CD4-positive, alpha-beta T cell treated with Interleukin-1 beta for 1 hour (primary cell): ENCODE data around the gene CAMTA2.

Experiments
- DNase-seq, 2 donors: peaks; one replicate each; pipeline ENCODE4 v3.0.0-alpha.2; 2020 to 2022

The CAMTA2 gene

DNA sequence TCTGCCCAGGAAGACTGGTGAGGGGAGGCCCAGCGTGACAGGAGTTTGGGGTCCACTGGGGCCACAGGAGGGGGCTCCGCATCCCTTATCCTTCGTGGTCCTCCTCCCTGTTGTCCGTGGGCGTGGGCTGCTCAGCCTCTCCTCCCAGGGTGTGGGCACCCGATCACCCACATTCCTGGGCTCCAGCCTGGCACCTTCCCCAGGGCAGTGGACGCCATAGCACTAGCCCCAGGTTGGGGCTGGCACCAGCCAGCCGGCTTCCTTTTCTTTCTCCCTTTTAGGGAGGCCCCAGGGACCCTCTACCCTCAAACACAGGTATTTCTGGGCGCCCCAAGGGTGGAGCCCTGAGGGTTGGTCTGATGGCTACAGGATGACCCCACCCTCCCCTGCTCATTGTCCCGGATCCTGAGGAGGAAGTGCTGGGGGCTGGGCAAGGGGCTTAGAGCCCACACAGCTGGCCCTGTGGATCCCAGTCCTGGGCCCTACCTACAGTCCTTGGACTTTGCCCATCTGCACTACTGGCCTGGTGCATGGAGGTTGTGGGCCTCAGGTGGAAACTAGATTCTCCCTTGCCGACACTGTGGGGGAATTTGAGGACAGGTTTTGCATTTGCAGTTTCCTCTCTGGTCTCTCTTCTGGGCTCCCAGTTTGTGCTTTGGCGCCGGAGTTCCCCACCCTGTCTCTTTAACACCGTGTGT is 11.4 kb upstream of the CAMTA2 start:
- no peak for DNase-seq

DNA sequence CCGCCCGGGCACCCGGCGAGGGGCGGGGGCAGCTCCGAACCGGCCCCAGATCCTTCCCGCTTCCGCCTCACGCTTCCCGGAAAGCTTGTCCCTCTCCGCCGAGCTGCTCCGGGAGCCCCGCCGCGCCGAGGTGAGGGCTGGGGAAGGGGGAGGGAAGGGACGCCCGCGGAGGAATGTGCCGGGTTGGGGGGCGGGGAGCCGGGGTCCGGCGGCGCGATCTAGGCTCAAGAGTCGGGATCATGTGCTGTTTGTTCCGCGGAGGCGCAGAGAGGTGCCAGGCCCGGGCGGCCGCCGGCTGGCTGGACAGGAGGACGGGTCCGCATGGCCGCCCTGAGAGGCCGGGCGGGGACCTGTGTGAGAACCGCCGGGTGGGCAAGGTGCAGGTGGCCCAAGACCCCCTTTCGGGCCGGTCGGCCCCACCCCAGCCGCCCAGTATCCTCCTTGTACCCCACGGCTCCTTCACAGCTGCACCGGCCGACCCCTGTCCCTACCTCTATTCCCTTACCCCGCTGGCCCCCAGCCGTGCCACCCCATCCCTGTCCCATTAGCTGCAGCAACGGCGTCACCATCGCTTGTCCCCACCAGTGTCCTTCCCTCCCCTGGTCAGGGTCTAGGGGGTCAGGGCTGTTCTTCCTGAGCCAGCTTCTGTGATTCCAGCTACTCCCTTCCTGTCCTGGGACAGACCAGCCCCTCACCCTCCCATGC is 10.7 kb upstream of the CAMTA2 start:
- DNase-seq, result no peak

DNA sequence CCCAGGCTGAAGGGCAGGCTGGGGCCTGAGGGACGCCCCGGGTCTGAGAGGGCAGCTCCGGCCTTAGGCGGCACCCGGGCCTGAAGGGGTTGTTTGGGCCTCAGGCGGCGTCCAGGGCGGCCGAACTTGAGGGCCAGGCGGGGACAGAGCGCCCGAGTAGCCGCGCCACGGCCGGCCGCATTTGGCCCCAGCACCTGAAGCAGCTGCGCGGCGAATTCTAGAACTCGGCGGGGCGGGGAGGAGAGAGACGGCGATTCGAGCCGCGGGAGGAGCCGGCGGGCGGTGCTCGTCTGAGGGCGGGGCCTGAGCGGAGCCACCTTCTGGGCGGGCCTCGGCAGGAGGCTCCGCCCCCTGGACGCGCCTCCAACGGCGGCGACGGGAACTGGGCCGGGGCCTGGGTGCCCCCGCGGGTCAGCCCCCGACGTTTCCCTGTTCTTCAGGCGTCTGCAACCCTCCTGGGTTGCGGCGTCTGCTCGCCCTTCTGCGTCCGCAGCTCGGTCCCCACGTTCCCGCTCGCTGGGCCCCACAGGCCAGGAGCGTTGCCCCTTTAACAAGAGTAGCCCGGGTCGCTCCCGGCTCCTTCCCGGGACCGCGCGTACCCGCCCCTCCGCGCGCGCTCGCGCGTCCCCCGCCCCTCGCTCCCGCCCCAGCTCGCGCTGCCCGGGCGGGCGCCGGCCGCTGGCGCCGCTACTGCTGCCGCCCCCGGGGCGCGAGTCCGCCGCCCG is 10.0 kb upstream of the CAMTA2 start, which contains the start of the genes INCA1 and KIF1C:
Gene INCA1, minus strand, starts transcription at position 221 of the 725 bp plus-strand sequence. CDS start 3,085 bp downstream, outside the sequence.
Gene KIF1C, plus strand, starts transcription at position 649 of the 725 bp plus-strand sequence. CDS start 2,297 bp downstream, outside the sequence.
- DNase-seq, result peak; percentile 90 to 91

DNA sequence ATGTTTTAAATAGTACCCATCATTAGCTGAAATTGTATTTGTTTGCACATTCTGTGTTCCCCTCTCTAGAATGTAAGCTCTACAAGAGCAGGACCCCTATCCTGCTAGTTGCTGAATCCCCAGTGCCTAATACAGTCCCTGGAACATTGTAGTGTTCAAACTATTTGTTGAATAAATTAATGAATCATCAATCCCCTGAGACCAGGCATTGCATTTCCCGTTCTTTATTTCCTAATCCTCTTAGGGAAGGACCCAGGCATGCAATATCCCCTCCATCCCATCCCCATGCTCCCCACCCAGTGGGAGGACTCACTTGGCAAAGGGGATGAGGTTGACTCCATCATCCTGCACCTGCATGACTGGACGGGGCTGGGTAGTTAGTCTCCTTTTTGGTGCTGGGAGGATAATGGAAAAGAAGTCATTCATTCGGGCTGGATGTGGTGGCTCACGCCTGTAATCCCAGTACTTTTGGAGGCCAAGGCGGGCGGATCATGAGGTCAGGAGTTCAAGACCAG is 6.7 kb upstream of the CAMTA2 start:
- no peak for DNase-seq

DNA sequence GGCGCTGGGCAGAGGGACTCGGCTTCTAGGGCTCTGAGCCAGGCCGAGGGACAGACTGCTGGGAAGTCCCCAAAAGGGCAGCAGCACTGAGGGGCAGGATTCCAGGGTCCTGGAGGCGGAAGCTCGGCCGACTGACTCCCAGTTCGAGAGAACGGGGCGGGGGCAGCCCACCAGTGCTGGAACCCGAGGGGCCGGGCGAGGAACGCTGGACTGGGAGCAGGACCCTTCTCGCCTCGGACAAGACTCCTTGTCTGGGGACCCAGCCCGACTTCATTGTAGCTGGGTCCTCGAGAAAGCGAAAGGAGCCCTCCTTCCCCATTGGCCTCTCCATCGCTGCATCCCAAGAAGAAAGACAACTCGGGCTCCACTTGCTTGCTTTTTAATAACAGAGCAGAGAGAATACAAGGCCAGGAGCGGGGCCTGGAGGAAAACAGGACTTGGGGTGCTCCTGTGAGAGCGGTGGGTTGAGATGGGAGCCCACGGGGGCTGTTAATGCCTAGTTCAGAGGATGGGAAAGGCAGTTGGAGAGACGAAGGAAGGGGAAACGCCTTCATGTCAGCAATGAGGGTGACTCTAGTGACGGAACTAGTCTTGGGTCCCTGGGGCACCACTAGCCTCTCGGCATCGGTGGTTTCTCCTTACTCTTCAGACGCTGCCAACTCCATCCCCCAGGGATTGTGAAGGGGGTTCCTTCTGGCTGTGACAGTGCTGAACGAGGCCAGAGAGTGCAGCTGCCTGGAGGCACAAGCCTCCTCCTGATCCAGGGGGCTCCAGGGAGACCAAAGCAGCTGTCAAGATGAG is 492 bp upstream of the CAMTA2 start:
- no peak for DNase-seq

DNA sequence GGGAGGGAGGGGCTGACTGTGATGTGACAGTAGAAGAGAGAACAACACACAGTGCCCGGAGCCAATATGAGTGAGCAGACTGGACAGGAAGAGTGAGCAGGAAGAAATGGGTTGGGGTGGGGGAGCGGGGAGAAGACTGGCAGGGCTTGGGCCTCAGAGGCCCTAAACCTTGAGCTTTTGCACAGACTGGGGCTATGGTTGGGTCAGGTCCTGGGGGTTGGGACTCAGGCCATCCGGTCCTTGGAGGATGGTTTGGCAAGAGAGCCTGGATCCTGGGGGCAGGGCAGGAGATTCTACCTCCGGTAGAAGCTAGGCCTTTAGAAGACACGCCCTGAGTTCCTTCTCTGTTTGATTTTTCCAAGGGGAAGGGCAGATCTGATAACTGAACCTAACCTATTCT is 1.1 kb downstream of the CAMTA2 start:
- DNase-seq, result no peak

DNA sequence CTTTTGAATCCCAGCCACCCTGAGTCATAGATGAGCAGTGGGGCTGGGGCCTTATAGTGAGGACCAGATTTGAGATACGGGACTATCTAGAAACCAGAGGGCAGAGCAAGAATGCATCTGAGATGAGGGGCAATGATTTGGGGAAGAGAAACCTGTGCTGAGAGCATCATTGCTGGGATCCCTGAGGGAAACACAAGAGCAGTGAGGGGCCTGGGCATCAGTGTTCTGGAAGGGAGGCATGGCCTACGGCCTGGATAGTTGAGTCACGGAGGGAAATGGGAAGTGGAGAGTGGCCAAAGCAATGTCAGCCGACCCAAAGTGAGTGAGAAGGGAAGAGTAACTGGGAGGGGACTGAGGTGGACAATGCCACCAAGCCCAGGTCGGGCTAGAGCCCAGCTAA is 5.2 kb downstream of the CAMTA2 start:
- no peak for DNase-seq

DNA sequence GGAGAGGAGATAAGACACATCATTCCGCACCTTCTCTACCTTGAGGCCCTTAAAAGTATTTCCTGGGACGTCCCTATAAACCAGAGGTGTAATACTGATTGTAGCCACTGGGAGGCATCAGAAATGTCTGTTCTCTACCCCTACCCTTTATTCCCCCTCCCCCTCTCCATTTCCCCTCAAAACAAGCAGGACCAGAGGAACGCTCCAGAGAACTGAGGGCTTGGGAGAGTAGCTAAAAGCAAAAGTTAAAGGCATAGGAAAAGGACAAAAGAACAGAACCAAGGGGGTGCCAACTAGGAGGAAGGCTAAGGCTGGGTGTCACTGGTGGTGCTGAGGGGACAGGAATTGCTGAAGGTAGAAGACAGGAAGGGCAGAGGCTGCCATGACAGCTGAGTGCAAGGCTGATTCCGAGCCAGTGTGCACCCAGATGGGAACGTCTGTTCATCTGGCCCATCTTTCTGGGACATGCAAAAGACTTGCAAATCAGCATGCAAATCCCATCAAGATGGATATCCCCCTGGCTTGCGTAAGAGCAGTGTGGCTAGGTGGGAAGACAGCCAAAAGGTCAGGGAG is 6.7 kb downstream of the CAMTA2 start:
- DNase-seq, result peak; percentile 29 to 77

DNA sequence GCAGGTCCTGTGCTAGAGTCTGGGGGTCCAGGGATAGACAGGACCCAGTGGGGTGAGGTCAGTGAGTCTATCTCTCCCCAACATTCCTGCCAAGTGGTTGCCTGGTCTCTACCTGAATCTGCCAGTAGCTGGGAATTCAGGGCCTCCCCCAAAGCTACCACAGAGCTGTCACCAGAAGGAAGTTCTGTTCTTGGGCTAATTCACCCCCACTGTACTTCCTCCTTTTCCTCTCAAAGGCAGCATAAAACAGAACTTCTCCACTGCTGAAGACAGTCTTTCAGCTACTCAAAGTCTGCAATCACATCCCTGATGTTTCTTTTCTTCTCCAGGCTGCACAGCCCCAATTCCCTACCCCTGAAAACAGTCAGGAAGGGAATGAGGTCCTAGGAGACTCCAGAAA is 8.7 kb downstream of the CAMTA2 start:
- no peak for DNase-seq

DNA sequence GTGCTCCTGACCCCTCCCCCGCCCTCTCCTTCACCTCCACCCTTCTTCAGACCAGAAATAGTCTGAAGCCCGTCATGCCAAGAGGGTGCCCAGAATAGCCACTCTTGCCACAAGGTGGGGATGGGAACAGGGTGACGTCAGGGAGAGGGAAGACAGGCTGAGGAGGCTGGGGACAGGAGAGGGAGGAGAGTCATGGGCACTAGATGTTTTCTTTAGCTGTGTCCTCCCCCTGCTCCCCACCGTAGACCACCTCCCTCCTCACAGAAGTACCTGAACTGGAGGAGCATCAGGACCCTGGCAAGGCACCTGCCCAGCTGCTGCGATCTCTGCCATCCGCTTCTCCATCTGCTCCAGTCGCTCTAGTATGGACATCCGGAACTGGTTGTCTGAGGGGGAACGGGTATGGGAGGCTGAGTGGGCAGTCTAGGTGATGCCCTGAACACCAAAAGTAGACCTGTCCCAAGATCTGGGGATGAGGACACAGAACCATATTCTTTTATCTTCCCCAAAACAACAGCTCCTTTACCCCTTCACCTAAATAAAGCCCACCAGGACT is 13.3 kb downstream of the CAMTA2 start:
- no peak for DNase-seq

DNA sequence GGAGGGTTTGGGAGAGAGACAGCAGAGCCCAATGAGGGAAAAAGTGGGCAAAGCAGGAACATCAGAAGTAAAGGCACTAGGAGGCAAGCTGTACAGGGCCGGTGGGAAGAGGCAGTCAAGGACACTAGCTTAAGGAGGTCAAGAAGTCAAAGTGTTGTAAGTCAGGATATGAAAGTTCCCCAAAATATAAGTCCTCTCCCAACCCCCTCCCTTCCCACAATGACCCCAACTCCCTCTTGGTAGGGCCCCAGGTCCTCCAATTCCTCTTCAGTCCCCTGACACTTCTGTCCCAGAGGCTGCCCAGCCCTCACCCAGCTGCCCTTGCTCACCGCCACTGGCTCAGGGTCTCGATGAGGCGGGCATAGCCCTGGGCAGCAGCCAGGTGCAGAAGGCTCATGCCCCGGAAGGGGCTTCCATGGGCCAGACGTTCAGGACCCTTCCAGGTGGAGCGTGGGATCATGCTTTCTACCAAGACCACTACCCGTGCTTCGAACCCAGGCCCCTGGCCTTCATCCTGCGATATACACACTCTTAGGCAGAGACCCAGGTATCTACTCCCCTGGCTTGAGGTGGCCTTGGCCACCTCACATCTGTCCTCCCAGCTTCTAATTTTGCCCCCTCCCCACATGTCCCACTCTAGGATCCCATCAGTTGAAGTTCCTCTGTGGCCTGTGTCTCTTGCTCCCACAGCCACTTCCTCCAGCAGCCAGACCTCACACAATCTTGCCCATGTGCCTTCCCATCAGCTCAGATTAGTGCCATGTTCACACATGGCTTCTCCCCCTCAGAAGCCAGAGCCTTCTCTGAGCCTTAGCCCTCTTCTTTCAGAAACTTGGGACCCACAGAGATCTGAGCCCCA is 14.0 kb downstream of the CAMTA2 start:
- DNase-seq, result no peak

DNA sequence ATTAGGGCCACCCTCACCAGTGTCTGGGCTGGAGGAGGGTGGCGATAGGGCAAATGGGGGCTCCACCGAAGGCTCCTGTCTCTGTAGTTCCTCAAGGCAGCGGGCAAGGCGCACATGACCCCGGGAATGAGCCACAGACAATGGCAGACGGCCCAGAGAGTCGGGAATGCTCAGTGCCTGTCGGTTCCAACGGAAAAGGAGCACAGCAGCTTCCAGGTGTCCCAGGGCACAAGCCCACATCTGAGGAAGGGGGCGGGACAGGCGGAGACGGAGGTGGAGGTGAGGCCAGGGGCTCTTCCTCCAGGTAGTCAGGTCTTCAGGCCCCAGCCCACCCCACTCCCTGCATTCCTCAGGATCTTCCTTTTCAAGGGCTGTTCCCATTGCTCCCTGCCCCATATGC is 14.7 kb downstream of the CAMTA2 start:
- no peak for DNase-seq

DNA sequence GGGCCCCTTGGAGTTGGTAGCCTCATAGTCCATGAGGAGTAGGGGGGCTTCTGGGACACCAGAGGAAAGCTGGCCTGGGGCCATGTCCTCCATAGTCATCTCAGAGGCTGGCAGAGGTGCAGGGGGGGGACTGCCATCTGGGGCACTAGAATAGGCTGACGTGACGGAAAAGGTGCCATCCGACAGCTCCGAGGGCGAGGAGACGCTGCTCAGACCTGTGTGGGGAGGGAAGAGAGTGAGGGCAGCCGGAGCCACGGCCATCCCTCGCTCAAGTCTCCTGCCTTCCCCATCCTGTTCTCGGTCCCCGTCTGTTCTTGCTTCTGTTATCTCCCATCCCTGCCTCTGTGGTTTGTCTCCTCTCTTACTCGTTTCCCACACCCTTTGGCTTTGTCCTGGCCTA is 15.2 kb downstream of the CAMTA2 start:
- no peak for DNase-seq

DNA sequence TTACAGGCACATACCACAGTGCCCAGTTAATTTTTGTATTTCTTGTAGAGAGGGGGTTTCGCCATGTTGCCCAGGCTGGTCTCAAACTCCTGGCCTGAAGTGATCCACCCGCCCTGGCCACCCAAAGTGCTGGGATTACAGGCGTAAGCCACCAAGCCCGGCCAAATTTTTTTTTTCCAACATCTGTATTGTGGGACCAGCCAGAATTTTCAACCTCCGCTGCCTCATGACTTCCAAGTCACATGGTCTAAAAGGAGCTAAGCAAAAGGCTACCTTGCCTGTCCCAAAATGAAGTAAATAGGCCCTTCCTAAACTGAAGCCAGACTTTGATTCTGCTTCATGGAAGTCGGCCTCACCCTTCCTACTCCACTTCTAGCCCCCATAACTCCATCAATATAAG is 15.6 kb downstream of the CAMTA2 start:
- DNase-seq, result no peak

DNA sequence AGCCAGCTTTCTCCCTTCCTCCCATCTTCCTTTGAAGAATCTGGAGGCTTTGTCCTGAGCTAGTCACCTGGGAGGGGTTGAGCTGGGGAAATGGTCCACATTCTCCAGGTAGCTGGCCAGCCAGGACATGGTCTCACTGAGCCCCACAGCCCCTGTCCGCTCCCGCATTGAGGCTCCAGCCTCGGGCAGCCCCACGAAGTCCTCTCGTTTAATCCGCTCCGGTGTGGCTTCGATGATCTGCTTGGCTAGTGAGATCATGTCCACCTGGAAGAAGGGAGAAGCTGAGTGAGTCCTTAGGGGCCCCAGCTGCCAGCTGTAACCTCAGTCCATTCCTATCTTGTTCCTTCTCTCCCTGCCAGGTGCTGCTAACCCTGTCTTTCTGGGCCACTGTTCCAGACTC is 17.2 kb downstream of the CAMTA2 start:
- no peak for DNase-seq

DNA sequence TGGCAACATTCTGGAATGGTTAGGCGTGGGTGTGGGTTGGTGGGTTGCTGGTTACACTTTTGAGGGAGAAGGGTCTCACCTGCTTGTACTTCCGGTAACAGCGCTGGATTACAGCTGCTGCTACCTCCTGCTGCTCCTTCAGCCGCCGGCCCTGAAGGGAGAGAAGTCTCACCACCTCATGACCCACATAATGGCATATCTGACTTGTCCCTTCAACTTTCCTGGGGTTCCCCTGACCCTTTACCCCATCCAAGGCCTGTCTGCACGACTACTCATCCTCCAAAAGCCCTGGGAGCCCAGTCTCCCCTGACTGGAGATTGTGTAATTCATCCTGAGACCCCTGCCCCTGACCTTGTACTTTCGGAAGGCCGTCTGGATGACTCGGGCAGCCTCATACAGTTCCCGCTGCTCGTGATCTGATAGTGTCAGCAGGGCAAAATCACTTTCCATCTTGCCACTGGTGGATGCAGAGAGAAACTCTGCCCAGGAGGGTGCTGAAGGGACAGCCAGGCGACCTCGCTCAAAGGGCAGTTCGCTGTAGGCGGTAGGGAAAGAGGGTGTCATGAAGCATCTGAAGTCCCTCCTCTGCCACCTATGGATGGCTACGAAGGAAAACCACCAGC is 17.8 kb downstream of the CAMTA2 start:
- DNase-seq, result no peak

DNA sequence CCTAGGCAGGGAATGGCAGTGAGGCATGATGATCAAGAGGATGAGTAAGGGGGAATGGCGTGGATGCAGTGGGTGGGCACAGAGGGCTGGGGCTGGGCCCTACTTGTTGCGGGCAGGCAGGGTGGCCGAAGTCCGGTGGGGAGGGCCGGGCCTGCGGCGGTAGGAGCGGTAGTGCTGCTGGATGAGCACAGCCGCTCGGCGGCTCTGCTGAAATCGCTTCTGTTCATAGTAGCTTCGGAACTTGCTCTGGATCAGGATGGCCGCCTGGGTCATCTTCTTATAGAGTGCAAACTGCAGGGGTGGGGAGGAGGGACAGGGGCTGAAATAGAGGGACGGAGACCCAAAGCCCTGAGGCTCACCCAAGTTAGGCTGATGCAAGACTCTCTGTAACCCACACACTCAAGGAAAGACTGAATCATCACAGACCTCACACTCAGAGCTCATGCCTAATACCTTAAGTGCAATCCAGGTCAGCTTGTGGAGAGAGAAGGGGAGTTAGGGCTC is 18.4 kb downstream of the CAMTA2 start:
- no peak for DNase-seq

DNA sequence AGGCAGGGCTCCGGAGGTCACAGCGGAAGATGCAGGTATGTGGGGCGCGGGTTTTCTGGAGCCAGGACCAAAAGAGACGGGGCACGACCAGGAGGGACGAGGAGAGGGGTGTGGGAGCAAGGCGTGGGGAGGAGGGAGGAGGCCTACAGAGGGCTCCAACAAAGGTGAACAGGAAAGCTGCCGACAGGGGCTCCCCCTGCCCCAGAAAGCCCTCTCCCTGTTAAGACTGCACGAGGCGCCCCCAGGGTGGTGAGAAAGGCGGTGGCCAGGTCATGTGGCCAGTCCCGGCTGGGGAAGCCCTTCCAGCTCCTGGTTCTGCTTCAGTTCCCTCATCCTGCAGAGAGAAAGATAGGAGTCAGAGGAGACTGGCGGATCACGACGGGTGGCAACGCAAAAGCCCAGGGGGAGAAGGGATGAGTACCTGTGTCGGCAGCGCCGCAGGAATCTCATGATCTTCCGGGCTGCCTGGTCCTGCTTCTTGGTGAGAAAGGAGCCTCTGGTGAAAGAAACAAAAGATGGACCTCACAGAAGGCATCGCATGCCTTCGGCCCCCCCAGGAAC is 18.9 kb downstream of the CAMTA2 start:
- DNase-seq, result no peak

DNA sequence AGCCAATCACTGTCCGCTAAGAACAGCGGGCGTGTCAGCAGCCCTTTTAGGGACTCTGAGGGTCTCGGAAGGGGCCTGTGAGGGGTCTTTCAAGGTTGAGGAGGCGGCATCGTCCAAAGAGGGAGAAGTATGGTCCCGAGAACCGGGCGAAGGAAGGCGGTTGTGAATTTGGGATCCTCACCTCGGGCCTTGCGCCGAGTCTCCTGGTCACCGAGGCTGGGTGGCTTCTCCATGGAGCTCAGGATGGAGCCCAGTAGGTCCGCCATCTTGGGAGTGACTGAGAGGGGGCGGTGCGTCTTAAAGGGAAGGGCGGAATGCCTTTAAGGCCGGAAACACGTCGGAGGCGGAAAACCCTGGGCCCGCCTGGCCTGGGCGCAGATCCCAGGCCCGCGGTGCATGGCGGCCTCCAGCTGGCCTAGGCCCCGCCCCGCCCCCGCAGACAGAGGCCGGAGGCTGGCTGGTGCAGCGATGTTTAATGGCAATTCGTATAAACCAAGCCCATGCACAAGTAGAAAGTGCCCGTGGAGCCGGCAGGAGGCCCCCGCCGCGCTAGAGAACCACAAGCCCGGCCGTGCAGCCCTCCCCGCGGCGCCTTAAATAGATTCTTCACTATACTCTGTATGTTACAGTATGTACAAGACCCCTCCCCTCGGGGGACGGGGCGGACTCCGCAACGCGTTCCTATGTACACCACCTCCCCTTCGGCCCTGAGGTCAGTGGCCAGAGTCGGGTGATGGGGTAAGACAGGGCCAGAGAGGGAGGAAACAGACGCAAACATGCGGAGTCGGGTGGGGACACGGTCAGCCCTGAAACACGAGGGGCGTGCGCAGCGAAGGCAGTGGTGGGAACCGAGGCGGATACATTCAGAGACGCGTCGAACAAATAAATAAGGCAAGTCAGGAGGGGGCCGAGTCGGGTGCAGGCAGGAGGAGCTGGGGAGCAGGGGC is 19.7 kb downstream of the CAMTA2 start, which contains the start of gene SPAG7:
Gene SPAG7, minus strand, starts transcription at position 279 of the 947 bp plus-strand sequence. Its CDS starts 13 bp downstream, at position 266.
- DNase-seq, result peak; percentile 94 to 96
